Activated T-helper 2 cell treated with anti-CD3 and anti-CD28 coated beads, Interferon-gamma antibody, Interleukin-2, Interleukin-4, amounts not matched to agents 10 μg/mL and 5 μg/mL and 100 μg/mL, durations not matched to agents 14 hours and 24 hours and 36 hours (primary cell): ENCODE measurements around the gene ZNF536. TPM values are rescaled to one million over a fixed set of nuclear protein-coding genes. Genes with fewer than 3 reads are reported as not detected.

ENCODE experiments used
- DNase-seq: peaks from one replicate; pipeline ENCODE4 v3.0.0; 2021; ENCODE audit warnings: low spot score
- H3K27ac Mint-ChIP-seq: one replicate; pipeline ENCODE4 v1.8.0; 2021; ENCODE audit warnings: mixed read lengths
- H3K27me3 Mint-ChIP-seq: one replicate; pipeline ENCODE4 v1.8.0; 2021; ENCODE audit warnings: low read depth, mixed read lengths
- H3K36me3 Mint-ChIP-seq: one replicate; pipeline ENCODE4 v1.8.0; 2021; ENCODE audit warnings: low read depth, mixed read lengths
- H3K4me1 Mint-ChIP-seq: one replicate; pipeline ENCODE4 v1.8.0; 2021; ENCODE audit warnings: low read depth, mixed read lengths
- H3K4me3 Mint-ChIP-seq: one replicate; pipeline ENCODE4 v1.8.0; 2021; ENCODE audit warnings: low read depth, mild to moderate bottlenecking, moderate library complexity, mixed read lengths
- H3K9me3 Mint-ChIP-seq: one replicate; pipeline ENCODE4 v1.8.0; 2021; ENCODE audit warnings: mixed read lengths
- intact Hi-C: fragments of 100-400 bp; cut with micrococcal nuclease; formaldehyde crosslinking; loops from one replicate; pipeline ENCODE4 v1.15.1; 2023
- total RNA-seq: library from RNA; stranded (reverse); gene quantifications from 2 replicates; pipeline ENCODE4 v1.2.3, GENCODE V29; 2022

ZNF536 gene
- total RNA-seq, 1 donor from 2014 or later, result not detected

DNA sequence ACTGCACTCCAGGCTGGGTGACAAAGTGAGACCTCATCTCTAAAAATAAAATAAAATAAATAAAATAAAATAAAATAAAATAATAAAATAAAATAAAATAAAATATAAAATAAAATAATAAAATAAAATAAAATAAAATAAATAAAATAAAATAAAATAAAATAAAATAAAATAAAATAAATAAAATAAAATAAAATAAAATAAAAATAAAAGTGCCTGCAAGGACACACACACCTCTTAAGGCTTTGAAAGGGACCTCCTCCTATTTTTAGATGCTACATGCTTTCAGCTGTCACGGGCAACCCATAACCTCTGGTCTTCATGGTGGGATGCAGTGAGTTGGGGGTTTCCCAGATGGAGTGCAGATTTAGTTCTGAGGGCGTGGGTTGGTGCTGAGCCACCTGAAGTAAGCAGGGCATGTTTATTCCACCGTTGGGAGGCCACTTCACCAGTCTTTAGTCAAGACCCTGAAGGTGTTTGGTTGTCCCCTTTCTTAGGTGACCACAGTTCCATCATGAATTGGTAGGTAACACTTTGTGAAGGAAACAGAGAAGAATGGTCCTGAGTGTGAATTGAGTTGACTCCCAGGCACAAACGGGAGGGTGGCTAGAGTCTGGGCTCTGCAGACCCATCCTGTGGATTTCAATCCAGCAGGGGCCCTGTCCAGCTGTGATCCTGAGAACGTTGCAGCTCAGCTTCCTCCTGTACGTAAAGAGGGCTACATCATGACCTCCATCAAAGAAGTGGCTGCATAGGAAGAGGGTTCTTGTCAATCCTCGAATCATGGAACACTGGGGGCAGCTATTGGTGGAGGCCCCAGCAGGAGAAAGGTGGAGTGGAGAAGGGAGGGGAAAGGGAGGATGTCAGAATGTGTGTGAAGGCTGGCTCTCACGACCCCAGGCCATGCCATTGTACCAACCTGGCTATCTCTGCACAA, 234.2 kb downstream of the ZNF536 start:
- H3K27me3 Mint-ChIP-seq, result no peaks in the 10 kb centered on the region
- no peaks in the 10 kb centered on the region for H3K4me1 Mint-ChIP-seq
- no peaks in the 10 kb centered on the region for H3K9me3 Mint-ChIP-seq
- intact Hi-C loops, result no loop called here
- no peaks in the 10 kb centered on the region for H3K36me3 Mint-ChIP-seq
- DNase-seq, result no peak
- no peak overlapping the region for H3K27ac Mint-ChIP-seq
- no peak overlapping the region for H3K4me3 Mint-ChIP-seq
